K562 (cell line): ENCODE data around the gene BICD1. TPM values are rescaled to one million over a fixed set of nuclear protein-coding genes. Genes with fewer than 3 reads are reported as not detected.

ENCODE experiments used
- ARID1B ChIP-seq: fragments of 450-650 bp; IDR thresholded peaks from 2 replicates; pipeline ENCODE4 v1.6.1; 2016; ENCODE audit warnings: antibody characterized with exemption, mild to moderate bottlenecking, inconsistent platforms
- CREM ChIP-seq: IDR thresholded peaks from 2 replicates; pipeline ENCODE4 v1.6.1; 2014; ENCODE audit warnings: antibody characterized with exemption, low read depth
- MAFK ChIP-seq: IDR thresholded peaks from 2 replicates; pipeline ENCODE4 v1.6.1; 2011; ENCODE audit warnings: low read length, improper control_type of control experiment
- ZNF695 ChIP-seq: fragments of 450-650 bp; formaldehyde crosslinking; IDR thresholded peaks from 2 replicates; pipeline ENCODE4 v1.4.0; 2020; ENCODE audit warnings: mild to moderate bottlenecking, moderate library complexity
- polyA plus RNA-seq, 8 experiments: library from polyadenylated mRNA; depleted of rRNA in 4 of 8; stranded (reverse) in 5 of 8; unstranded in 3 of 8; fragments of >200 nt; fragmentation: Nextera tagmentation in 2 of 8; fragmentation: Illumina TruSeq in 1 of 8; extraction: Ambion mirVana in 2 of 8; extraction: Trizol in 1 of 8; gene quantifications; 2 replicates each; pipeline versions ENCODE4 v1.2.1 to v1.2.3, GENCODE V29; 2011 to 2014; ENCODE audit warnings: inconsistent platforms in 1 of 8, missing spikeins in 1 of 8
- total RNA-seq, 7 experiments: library from RNA; depleted of rRNA in 6 of 7; stranded (reverse); fragments of >200 nt in 6 of 7; fragmentation: Illumina TruSeq in 2 of 7; extraction: Trizol in 2 of 7; gene quantifications; 2 replicates each; pipeline versions ENCODE4 v1.2.1 to v1.2.3, GENCODE V29; 2011 to 2021; ENCODE audit warnings: low replicate concordance in 1 of 7
- TF ChIP-seq, protein P1 (sequence below): fragments of 450-650 bp; IDR thresholded peaks from 2 replicates; pipeline ENCODE4 v1.6.1; 2016; ENCODE audit warnings: low read depth
- TF ChIP-seq, protein P2 (sequence below): fragments of 150-350 bp; IDR thresholded peaks from 2 replicates; pipeline ENCODE4 v1.6.1; 2014; ENCODE audit warnings: low read depth, mild to moderate bottlenecking, low read length, borderline replicate concordance

The BICD1 gene
- total and polyA plus RNA-seq, 9 of the 15 experiments (the other 6 are each of a cell fraction or from before 2014, with no cell fraction given), result 3.5 to 21.1 (median 12.5) TPM

DNA sequence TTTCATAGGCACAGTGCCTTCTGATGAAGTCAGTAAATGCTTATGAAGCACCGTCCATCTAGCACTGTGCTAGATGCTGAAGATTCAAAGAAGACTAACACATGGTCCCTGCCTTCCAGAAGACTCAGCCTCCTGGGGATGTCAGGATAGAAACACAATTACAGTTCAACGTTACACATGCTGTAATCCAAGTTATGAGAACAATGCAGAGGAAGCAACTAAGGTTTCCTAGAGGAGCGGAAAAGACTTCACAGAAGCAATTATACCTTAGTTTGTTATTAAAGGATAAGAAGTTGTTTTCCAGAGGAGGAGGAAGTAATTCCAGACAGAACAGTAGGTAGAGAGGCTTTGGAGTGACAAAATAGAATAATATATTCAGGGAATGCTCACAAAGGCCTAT, 225.8 kb downstream of the BICD1 start (continued):
- TF ChIP-seq, protein P1, sequence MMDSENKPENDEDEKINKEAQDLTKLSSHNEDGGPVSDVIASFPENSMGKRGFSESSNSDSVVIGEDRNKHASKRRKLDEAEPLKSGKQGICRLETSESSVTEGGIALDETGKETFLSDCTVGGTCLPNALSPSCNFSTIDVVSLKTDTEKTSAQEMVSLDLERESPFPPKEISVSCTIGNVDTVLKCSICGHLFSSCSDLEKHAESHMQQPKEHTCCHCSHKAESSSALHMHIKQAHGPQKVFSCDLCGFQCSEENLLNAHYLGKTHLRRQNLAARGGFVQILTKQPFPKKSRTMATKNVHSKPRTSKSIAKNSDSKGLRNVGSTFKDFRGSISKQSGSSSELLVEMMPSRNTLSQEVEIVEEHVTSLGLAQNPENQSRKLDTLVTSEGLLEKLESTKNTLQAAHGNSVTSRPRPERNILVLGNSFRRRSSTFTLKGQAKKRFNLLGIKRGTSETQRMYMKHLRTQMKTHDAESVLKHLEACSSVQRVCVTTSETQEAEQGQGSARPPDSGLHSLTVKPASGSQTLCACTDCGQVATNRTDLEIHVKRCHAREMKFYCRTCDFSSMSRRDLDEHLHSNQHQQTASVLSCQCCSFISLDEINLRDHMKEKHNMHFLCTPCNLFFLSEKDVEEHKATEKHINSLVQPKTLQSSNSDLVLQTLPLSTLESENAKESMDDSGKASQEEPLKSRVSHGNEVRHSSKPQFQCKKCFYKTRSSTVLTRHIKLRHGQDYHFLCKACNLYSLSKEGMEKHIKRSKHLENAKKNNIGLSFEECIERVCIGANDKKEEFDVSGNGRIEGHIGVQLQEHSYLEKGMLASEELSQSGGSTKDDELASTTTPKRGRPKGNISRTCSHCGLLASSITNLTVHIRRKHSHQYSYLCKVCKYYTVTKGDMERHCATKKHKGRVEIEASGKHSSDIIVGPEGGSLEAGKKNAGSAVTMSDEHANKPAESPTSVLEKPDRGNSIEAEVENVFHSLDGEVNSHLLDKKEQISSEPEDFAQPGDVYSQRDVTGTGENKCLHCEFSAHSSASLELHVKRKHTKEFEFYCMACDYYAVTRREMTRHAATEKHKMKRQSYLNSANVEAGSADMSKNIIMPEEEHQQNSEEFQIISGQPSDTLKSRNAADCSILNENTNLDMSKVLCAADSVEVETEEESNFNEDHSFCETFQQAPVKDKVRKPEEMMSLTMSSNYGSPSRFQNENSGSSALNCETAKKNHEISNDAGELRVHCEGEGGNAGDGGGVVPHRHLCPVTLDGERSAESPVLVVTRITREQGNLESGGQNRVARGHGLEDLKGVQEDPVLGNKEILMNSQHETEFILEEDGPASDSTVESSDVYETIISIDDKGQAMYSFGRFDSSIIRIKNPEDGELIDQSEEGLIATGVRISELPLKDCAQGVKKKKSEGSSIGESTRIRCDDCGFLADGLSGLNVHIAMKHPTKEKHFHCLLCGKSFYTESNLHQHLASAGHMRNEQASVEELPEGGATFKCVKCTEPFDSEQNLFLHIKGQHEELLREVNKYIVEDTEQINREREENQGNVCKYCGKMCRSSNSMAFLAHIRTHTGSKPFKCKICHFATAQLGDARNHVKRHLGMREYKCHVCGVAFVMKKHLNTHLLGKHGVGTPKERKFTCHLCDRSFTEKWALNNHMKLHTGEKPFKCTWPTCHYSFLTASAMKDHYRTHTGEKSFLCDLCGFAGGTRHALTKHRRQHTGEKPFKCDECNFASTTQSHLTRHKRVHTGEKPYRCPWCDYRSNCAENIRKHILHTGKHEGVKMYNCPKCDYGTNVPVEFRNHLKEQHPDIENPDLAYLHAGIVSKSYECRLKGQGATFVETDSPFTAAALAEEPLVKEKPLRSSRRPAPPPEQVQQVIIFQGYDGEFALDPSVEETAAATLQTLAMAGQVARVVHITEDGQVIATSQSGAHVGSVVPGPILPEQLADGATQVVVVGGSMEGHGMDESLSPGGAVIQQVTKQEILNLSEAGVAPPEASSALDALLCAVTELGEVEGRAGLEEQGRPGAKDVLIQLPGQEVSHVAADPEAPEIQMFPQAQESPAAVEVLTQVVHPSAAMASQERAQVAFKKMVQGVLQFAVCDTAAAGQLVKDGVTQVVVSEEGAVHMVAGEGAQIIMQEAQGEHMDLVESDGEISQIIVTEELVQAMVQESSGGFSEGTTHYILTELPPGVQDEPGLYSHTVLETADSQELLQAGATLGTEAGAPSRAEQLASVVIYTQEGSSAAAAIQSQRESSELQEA, result no peak
- TF ChIP-seq, protein P2, sequence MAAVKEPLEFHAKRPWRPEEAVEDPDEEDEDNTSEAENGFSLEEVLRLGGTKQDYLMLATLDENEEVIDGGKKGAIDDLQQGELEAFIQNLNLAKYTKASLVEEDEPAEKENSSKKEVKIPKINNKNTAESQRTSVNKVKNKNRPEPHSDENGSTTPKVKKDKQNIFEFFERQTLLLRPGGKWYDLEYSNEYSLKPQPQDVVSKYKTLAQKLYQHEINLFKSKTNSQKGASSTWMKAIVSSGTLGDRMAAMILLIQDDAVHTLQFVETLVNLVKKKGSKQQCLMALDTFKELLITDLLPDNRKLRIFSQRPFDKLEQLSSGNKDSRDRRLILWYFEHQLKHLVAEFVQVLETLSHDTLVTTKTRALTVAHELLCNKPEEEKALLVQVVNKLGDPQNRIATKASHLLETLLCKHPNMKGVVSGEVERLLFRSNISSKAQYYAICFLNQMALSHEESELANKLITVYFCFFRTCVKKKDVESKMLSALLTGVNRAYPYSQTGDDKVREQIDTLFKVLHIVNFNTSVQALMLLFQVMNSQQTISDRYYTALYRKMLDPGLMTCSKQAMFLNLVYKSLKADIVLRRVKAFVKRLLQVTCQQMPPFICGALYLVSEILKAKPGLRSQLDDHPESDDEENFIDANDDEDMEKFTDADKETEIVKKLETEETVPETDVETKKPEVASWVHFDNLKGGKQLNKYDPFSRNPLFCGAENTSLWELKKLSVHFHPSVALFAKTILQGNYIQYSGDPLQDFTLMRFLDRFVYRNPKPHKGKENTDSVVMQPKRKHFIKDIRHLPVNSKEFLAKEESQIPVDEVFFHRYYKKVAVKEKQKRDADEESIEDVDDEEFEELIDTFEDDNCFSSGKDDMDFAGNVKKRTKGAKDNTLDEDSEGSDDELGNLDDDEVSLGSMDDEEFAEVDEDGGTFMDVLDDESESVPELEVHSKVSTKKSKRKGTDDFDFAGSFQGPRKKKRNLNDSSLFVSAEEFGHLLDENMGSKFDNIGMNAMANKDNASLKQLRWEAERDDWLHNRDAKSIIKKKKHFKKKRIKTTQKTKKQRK, result no peak
- no peak for TF ChIP-seq MAFK
- TF ChIP-seq ARID1B, result no peak
- no peak for TF ChIP-seq ZNF695
- TF ChIP-seq CREM, result no peak
- TF ChIP-seq, all 486 proteins: peak for 0
